ENCODE data around the gene TMOD4.
A peak's percentile ranks its signal among the peaks of the same experiment; 100 is the strongest.
"Not testable (repeated sequence)": the region's sequence is repeated elsewhere in the genome, so short reads cannot be mapped to it uniquely, and the experiment has no call there.

TMOD4 gene

GRCh38 chr1:151175863-151176262 lies at the start of gene TMOD4:
TMOD4 (minus strand) TSS chr1:151175981; CDS start chr1:151174875, 1,106 bp downstream.
- H3K9me3 Mint-ChIP-seq: no peaks in the 10 kb centered on the region
- TF ChIP-seq, protein P1, sequence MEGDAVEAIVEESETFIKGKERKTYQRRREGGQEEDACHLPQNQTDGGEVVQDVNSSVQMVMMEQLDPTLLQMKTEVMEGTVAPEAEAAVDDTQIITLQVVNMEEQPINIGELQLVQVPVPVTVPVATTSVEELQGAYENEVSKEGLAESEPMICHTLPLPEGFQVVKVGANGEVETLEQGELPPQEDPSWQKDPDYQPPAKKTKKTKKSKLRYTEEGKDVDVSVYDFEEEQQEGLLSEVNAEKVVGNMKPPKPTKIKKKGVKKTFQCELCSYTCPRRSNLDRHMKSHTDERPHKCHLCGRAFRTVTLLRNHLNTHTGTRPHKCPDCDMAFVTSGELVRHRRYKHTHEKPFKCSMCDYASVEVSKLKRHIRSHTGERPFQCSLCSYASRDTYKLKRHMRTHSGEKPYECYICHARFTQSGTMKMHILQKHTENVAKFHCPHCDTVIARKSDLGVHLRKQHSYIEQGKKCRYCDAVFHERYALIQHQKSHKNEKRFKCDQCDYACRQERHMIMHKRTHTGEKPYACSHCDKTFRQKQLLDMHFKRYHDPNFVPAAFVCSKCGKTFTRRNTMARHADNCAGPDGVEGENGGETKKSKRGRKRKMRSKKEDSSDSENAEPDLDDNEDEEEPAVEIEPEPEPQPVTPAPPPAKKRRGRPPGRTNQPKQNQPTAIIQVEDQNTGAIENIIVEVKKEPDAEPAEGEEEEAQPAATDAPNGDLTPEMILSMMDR (IDR thresholded peaks at IDR 0.05): peak; percentile 42
- peak within 1 kb of the TSS; percentile 85 for H3K27ac Mint-ChIP-seq
- H3K4me3 Mint-ChIP-seq: no peak within 1 kb of the TSS
- peaks cover 3% of the 10 kb centered on the region for H3K27me3 Mint-ChIP-seq (ENCODE audit: low read depth, poor library complexity)
- H3K36me3 Mint-ChIP-seq (ENCODE audit: low read depth): peaks cover 59% of the 10 kb centered on the region
- H3K4me1 Mint-ChIP-seq: no peaks in the 10 kb centered on the region
- no peak for DNase-seq

- Mint-ChIP-seq H3K4me1 (no peaks in the 10 kb centered on the region), H3K9me3 (no peaks in the 10 kb centered on the region), H3K27me3 (ENCODE audit: low read depth, poor library complexity) (no peaks in the 10 kb centered on the region), H3K27ac (peak overlapping the region; percentile 16), H3K36me3 (ENCODE audit: low read depth) (peaks cover 52% of the 10 kb centered on the region), H3K4me3 (no peak overlapping the region)
- TF ChIP-seq, protein P1 (IDR thresholded peaks at IDR 0.05): no peak
- no peak for DNase-seq
Measured at GRCh38 chr1:151222130-151222529, 46.3 kb upstream of the TMOD4 start.

DNA sequence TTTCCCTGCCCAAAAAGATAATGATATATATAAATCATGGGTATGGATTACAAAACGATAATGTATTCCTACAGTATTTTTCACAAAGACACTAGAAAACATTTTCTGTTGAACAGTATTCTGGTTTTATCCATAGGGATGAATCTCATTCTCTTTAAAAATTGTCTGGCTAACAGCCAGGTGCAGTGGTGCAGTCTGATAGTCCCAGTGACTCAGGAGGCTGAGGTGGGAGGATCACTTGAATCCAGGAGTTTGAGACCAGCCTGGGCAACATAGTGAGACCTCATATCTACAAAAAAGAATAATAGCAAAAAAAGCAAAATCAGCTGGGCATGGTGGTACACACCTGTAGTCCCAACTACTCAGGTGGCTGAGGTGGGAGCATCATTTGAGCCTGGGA lies 45.8 kb upstream of the TMOD4 start:
- no peak overlapping the region for H3K27ac Mint-ChIP-seq
- H3K9me3 Mint-ChIP-seq: no peaks in the 10 kb centered on the region
- H3K4me1 Mint-ChIP-seq: no peaks in the 10 kb centered on the region
- DNase-seq: no peak
- H3K4me3 Mint-ChIP-seq: no peak overlapping the region
- no peaks in the 10 kb centered on the region for H3K27me3 Mint-ChIP-seq (ENCODE audit: low read depth, poor library complexity)
- TF ChIP-seq, protein P1 (IDR thresholded peaks at IDR 0.05): no peak
- peaks cover 48% of the 10 kb centered on the region for H3K36me3 Mint-ChIP-seq (ENCODE audit: low read depth)

DNA sequence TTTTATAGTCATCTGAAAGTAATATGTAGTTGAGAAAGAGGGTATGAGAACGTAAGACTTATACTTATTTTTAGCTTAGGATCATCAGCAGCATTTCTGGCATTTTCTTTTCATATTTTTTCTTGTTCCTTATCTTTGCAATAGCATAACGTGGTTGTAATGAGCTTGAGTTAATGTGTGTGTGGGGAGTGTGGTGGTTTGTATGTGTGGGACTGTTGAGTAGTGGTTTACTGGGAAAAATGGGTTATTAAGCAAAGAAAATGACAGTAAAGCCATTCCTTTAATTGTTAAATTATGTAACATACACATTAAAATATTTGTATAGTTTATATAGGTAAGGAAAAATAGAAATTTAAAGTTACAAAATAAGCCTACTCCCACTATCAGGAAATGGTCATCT lies 37.8 kb upstream of the TMOD4 start:
- TF ChIP-seq, protein P1 (IDR thresholded peaks at IDR 0.05): no peak
- Mint-ChIP-seq H3K27ac (peak overlapping the region; percentile 89), H3K9me3 (no peaks in the 10 kb centered on the region), H3K4me1 (peaks cover 7% of the 10 kb centered on the region), H3K27me3 (ENCODE audit: low read depth, poor library complexity) (no peaks in the 10 kb centered on the region), H3K36me3 (ENCODE audit: low read depth) (peaks cover 63% of the 10 kb centered on the region), H3K4me3 (no peak overlapping the region)
- DNase-seq: no peak

DNA sequence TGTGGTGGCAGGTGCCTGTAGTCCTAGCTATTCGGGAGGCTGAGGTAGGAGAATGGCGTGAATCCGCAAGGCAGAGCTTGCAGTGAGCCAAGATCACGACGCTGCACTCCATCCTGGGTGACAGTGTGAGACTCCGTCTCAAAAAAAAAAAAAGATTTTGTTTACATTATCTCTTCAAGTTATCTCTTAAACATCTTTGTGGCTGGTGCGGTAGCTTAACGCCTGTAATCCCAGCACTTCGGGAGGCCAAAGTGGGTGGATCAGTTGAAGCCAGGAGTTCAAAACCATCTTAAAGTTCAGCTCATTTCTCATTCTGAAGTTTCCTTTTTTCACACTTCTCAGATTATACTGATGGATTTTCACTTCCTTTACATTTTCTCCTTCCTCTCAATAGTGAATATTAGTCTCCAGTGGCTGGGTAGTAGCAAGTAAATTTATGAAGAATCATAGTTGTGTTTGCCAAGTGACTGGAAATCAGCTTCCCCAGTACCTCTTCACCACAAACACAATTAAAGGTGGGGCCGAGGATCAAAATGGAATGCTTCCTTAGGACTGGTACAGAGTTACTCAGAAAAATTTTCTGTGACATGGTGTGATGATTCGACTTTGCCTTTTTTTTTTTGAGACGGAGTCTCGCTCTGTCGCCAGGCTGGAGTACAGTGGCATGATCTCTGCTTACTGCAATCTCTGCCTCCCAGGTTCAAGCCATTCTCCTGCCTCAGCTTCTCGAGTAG lies 36.4 kb upstream of the TMOD4 start:
- Mint-ChIP-seq H3K27ac (peak overlapping the region; percentile 85), H3K9me3 (no peaks in the 10 kb centered on the region), H3K4me3 (no peak overlapping the region), H3K4me1 (peaks cover 7% of the 10 kb centered on the region), H3K27me3 (ENCODE audit: low read depth, poor library complexity) (no peaks in the 10 kb centered on the region), H3K36me3 (ENCODE audit: low read depth) (peaks cover 68% of the 10 kb centered on the region)
- DNase-seq: no peak
- TF ChIP-seq, protein P1 (IDR thresholded peaks at IDR 0.05): no peak

- DNase-seq: no peak
- Mint-ChIP-seq H3K9me3 (no peaks in the 10 kb centered on the region), H3K4me3 (no peak overlapping the region), H3K27me3 (ENCODE audit: low read depth, poor library complexity) (no peaks in the 10 kb centered on the region), H3K36me3 (ENCODE audit: low read depth) (peaks cover 74% of the 10 kb centered on the region), H3K4me1 (peaks cover 7% of the 10 kb centered on the region), H3K27ac (peak overlapping the region; percentile 25)
- TF ChIP-seq, protein P1 (IDR thresholded peaks at IDR 0.05): no peak
Measured at GRCh38 chr1:151210830-151211229, 35.0 kb upstream of the TMOD4 start.

- H3K27me3 Mint-ChIP-seq (ENCODE audit: low read depth, poor library complexity); DNase-seq; H3K9me3 Mint-ChIP-seq; H3K4me3 Mint-ChIP-seq; H3K27ac Mint-ChIP-seq: not testable (repeated sequence)
- Mint-ChIP-seq H3K4me1 (peaks cover 15% of the 10 kb centered on the region), H3K36me3 (ENCODE audit: low read depth) (peaks cover 57% of the 10 kb centered on the region)
Measured at GRCh38 chr1:151205381-151205965, 29.7 kb upstream of the TMOD4 start.

Measured in nephron progenitor cell (in vitro differentiated cells).